ENCODE results near the gene DBNDD1. TPM values are rescaled to one million over a fixed set of nuclear protein-coding genes. Genes with fewer than 3 reads are reported as not detected.

DBNDD1 gene
- total and polyA plus RNA-seq, 2 experiments from 2014 or later, result 63.3 to 90.8 TPM

DNA sequence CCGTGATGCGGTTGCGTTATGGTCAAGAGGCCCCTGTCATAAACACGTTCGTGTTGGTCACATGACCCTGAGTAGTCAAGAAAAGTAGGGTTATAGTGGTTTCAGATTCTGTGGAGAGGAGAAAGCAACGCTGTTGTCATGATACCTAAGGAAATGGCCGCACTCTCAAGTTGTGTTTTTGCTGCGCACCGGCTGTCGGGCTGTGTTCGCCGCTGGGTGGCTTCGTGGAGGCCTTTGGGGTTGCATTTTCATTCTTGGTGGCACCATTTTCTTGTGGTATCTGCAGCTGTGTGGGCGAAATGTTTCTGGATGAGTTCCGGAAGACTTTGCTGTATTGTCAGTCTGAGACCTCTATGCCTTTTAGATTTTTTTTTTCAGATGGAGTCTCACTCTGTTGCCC lies 35.7 kb downstream of the DBNDD1 start (continued):
- TF ChIP-seq ZNF462 (CRISPR knock-in tag; IDR thresholded peaks at IDR 0.05), result no peak

- H3K36me3 ChIP-seq (ENCODE audit: insufficient read depth), result peaks cover 14% of the 10 kb centered on the region
- no peak overlapping the region for H3K27ac ChIP-seq (ENCODE audit: low read depth)
- ATAC-seq (no peak), DNase-seq (ENCODE audit: low spot score) (no peak)
- H3K4me2 ChIP-seq, result no peak overlapping the region
- Mint-ChIP-seq H3K9me3 (no peaks in the 10 kb centered on the region; the same call in 2 of the 3 replicates), H3K36me3 (ENCODE audit: low read depth) (peaks cover 72% of the 10 kb centered on the region), H3K4me3 (no peak overlapping the region), H3K27ac (no peak overlapping the region), H3K27me3 (ENCODE audit: insufficient read depth, low read depth, poor library complexity) (peaks cover 3% of the 10 kb centered on the region), H3K4me1 (no peaks in the 10 kb centered on the region)
- 0 out of 2 replicates have a peak, but pooled peaks cover 10% of the 10 kb centered on the region for H4K20me1 ChIP-seq (replicated peaks; ENCODE audit: insufficient read depth)
- peaks cover 5% of the 10 kb centered on the region for H3K79me2 ChIP-seq (replicated peaks; ENCODE audit: insufficient read depth)
- H3K9me2 ChIP-seq (ENCODE audit: insufficient read depth), result no peaks in the 10 kb centered on the region
- no peaks in the 10 kb centered on the region for H3K4me1 ChIP-seq (ENCODE audit: insufficient read depth)
- no peak overlapping the region for H3K4me3 ChIP-seq
- no peak overlapping the region for H2AFZ ChIP-seq
- no peaks in the 10 kb centered on the region for H3F3A ChIP-seq (replicated peaks; ENCODE audit: low read depth)
- H3K27me3 ChIP-seq (ENCODE audit: insufficient read depth), result no peaks in the 10 kb centered on the region
- TF ChIP-seq JUNB (IDR thresholded peaks at IDR 0.05; ENCODE audit: unreplicated experiment) (no peak), ZNF462 (CRISPR knock-in tag; IDR thresholded peaks at IDR 0.05) (no peak), EZH2phosphoT487 (IDR thresholded peaks at IDR 0.05; ENCODE audit: unreplicated experiment) (no peak), ZNF114 (CRISPR knock-in tag; IDR thresholded peaks at IDR 0.05) (no peak), CREB1 (CRISPR knock-in tag; IDR thresholded peaks at IDR 0.05; ENCODE audit: low read depth) (no peak), ZNF331 (CRISPR knock-in tag; IDR thresholded peaks at IDR 0.05; ENCODE audit: low read depth) (no peak)
- TF ChIP-seq, protein P1, sequence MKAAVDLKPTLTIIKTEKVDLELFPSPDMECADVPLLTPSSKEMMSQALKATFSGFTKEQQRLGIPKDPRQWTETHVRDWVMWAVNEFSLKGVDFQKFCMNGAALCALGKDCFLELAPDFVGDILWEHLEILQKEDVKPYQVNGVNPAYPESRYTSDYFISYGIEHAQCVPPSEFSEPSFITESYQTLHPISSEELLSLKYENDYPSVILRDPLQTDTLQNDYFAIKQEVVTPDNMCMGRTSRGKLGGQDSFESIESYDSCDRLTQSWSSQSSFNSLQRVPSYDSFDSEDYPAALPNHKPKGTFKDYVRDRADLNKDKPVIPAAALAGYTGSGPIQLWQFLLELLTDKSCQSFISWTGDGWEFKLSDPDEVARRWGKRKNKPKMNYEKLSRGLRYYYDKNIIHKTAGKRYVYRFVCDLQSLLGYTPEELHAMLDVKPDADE (IDR thresholded peaks at IDR 0.05), result no peak
Observed at GRCh38 chr16:89982318-89982717, 36.9 kb downstream of the DBNDD1 start.
